AG08395 (cell line): ENCODE measurements around the gene GON7.

Source experiments
- DNase-seq: peaks from one replicate; pipeline ENCODE4 v3.0.0; 2012; ENCODE audit warnings: mixed read lengths, low spot score

GON7 gene

GRCh38 chr14:93156693-93157369 is 50.0 kb downstream of the GON7 start:
- DNase-seq = no peak

- no peak for DNase-seq
Observed at GRCh38 chr14:93155667-93156066, 51.2 kb downstream of the GON7 start.

GRCh38 chr14:93153121-93153520 is 53.7 kb downstream of the GON7 start:
- no peak for DNase-seq
